Right kidney (tissue), 1 donor: ENCODE measurements around the gene WWOX.

Experiments used
- DNase-seq: peaks from one replicate; pipeline ENCODE4 v3.0.0-alpha.2; 2016

The WWOX gene

DNA sequence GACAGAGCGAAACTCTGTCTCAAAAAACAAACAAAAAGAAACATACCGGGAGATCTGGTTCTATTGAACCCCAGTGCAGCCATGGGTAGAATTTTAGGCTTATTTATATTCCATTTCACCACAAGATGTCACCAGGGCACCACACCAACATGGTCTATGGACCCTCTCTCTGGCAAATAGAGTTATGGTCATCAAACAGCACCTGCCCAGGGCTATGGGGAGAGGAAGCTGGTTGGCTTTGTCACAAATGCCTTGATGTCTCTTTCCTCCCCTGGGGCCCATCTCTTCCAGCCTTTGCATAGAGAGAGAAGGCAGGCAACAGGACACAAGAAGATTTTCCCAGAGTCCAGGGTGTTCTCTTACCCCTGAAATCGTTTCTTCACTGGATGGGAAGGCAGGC is 128.4 kb downstream of the WWOX start:
- no peak for DNase-seq

DNA sequence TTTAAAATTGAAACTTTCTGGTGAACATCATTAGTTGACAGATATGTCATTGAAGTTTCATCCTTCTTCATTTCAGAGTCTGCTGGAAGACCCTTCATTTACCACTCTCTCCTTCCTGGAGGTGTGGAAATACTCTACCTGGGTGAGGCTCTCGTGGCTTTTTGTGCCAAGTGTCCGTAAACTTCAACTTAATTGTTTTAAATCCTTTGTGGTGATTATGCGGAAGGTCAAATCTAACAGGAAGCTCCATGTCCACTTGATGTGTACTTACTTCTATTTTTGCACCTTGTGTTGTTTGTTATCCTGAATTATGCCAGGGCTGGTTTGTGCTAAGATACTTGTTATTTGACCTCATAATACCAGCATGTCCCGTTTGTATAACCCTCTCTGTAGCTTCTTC is 129.2 kb downstream of the WWOX start:
- no peak for DNase-seq

DNA sequence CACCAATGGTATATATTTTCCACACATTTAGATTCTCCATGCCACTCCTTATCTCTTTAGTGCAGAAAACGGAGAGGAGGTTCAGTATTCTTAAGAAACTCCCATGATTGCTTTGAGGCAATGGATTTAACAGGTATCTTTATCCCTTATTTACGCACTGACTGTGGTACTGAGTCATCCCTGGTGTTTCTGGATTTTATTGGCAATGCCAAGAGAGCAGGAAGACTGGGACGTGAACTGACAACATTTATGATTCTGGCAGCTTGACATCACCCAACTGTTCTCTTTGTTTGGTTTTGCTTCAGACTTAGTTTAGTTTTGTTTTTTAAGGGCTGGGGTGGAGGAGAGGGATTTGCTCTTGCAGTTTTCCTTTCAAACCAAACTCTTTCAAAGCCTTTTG is 131.4 kb downstream of the WWOX start:
- DNase-seq, result no peak

DNA sequence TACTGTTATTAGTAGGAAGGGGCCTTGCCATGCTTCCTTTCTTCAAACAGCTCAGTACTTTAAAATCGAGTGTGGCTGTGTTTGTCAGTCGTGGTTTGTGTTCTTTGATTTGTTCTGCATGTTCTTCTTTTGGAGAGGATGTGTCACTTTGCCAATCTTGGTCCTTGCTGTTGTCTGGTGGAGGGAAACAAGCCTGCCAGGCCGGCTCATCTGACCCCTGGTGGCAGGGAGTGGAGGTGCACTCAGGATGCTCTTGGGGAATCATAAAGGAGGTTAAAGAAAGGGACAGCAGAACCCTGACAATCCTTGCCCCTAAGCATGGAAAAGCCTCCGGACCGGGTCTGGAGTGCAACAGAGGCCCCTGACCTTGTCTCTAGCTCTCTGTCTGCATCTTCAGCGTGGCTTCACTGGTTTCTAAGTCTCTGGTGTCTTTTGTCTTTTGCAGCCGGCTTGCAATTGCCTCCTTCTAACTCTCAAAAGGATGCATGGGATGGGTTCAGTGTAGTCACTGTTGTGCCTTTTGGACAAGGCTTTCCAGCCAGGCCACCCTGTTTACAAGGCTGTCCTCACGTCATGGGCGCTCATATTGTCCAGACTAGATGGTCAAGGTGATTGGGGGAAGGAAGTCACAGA is 135.8 kb downstream of the WWOX start:
- no peak for DNase-seq

DNA sequence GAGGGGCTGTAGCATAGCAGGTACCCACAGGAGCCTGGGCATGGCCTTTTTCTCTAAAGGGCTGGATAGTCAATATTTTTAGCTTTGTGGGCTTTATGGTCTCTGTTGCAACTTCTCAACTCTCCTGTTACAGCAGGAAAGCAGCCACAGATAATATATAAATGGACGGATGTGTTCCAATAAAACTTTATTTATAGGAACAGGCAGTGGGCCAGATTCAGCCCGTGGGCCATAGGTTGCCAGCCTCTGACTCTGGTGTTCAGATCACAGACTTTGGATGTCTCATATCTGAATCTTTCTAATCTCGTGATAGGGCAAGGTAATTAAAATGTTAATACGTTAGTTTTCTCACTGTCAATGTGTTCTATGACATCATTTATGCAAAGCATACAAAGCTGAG is 136.4 kb downstream of the WWOX start:
- no peak for DNase-seq

DNA sequence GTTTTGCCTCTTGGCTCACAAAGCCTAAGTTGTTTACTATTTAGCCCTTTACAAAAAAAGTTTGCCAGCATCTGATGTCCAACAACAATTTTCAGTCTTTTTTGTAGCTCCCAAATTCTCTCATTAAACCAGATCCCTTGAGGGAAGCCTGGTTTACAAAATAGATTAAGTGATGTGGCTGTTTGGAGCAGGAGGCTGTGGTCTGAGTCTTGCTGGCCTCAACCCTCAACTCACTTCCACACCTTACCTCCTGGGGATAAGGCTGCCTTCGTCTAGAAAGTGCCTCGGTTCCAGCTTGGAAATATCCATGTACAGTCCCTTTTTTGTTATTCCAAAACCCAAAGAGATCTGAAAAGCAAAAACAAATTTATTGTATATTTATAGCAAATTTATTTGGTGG is 138.4 kb downstream of the WWOX start:
- DNase-seq, result no peak

DNA sequence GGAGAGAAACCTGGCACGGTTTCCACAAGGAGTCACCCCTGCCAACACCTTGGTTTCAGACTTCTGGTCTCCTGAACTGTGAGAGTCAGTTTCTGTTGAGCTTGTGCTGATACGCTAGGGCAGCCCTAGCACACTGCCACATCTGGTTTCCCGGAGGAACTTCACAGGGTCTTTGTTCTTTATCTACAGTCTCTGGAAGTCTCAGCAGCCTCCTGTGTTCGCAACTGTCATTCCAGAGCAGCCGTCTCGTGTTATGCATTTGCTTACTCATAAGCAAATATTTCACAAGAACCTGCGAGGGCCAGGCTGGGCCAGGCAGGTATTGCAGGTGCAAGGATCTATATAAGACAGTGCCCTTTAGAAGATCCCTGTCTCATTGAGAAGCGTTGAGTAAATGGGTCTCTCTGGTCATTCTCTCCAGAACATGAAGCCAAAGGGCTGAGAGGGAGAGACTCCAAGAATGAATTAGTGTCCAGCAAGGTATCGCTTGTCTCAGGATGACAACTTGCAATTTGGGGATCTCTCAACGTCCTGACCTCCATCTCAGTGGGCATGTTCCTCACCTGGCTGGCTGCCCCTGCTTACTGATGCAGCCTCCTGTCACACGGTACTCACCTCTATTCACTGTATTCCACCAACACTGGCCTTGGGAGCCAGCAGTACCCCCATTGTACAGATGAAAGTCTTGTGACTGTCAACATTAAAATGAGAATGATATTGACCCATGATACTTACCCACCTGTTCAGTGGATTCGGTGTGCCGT is 141.2 kb downstream of the WWOX start:
- DNase-seq, result no peak

DNA sequence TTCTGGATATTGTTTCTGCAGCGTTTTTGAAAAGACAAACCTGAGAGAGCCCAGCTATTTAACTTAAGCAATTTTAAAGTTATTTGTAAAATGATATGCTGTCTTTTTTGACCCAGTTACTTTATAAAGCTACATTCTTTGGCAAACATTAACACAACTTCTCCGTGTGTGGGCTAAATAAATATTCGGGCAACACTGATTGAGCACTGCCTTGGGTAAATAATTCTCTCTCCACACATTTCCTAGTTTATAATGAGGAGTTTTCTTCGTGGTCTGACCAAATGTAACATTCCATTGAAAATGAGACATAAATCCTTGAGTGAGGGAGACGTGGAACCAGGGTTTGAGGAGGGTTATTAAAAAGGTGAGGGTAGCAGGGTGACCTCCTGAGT is 142.8 kb downstream of the WWOX start:
- DNase-seq, result peak; percentile 35

DNA sequence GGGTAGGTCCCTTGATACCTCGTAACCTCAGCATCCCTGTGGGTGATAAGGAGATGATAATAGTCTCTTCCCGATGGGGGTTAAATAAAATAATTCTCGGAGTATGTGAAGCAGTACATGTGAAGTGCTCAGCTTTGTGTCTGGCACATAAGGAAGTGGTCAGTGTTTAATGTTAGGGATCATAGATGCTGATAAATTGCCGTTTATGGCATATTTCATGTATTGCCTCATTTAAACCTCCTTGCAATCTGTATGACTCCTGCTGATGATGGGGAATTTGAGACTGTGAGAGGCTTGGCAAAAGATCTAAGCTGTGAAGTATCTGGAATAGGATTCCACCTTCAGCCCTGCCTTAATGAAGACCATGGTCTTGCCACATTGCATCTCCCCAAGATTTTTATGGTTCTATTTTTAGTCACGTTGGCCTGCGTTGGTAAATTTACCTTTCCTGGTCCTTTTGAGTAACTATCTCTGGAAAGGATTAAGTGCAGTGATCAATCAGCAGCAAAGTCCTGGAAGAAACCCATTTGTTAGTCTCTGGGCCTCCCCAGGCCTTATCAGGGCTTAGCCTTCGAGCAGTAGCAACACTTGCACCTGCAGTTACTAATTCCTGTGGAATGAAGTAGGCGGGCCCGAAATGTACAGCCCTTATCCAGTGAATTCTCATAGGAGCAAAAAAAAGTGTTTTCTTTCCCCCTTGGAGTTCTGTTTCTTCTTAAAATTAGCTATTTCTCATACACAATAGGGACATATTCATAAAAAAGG is 144.9 kb downstream of the WWOX start:
- no peak for DNase-seq

DNA sequence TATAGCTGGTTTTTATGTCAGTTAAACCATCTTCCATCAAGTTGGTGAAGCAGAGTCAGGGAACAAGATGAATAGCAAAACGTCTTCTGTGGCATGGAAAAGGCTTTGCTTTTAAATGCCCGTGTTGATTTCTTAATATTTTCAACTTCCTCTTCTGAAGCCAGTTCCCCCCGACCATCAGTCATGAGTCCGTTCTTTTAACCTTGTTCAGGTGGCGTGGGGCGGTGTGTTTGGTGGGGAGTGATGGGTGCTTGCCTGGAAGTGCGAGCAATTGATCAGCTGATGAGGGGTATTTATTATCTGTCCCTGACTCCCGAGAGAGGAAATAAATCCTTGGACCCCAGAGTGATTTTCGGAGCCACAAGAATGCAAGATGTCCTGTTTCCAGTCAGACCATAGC is 147.1 kb downstream of the WWOX start:
- DNase-seq, result no peak

DNA sequence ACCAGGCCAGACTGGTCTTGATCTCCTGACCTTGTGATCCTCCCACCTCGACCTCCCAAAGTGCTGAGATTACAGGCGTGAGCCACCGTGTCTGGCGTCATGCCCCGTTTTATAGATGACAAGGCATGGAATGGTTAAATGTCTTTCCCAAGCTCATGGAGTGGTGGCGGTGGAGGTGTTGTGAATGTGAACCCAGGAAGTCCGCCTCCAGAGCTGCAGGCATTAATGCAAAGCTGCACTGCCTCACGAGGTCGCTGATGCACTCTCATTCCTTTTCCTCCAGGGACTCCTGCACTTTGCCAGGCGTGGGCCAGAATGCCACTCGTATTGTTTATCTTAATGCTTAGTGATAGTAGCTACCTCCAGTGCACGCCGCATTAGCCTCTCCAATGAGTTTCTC is 149.6 kb downstream of the WWOX start:
- DNase-seq, result peak; percentile 55

DNA sequence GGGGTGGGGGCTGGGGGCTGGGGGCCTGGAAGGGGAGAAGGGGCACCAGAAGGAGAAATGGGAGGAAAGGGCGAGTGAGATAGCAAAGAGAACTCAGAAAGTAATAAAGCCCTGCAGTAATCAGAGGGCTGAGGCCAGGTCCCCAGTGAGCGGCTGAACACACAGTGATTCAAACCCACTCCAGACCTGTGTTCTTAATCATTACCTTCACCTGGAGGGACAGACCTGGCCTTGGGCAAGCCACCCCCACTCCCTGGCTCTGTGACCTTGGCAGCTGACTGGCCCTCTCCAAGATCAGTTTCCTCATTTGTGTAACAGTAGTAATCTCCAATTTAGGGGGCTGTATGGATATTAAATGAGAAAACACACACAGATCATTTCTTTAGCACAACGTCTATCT is 150.4 kb downstream of the WWOX start:
- no peak for DNase-seq

DNA sequence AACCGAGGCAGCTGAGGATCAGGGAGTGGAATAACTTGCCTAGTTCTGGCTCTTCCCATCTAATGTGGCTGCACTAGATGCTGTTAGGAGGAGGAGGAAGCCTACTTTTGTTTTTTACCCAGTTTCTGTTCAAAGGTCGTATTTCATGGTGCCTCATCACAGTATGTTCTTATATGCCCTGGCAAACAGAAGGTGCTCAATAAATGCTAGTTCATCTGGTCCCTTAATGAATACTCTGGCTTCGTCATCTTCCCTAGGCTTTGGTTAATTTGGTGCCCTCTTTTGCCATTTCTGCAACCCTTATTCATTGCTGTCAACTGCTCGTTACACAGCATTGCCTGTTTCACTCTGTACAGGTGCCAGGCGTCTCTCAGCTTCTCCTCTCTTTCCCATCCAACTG is 151.7 kb downstream of the WWOX start:
- DNase-seq, result no peak

DNA sequence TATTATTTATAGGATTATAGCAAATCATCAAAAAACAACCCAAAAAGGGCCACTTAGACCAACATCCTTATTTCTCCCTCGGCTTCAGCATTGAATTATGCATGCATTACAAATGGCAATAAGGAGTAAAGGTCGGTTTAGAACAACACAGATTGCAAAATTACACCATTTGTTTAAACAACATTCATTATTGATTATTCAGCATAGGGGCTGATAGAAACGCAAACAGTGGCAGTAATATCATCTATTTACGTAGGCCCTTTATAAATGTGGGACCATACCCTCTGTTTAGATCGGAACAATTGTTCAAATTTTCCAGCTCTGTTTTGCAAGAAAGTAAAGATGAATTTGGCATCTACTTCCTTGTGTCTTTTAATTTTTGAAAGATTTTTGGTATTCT is 153.3 kb downstream of the WWOX start:
- no peak for DNase-seq

DNA sequence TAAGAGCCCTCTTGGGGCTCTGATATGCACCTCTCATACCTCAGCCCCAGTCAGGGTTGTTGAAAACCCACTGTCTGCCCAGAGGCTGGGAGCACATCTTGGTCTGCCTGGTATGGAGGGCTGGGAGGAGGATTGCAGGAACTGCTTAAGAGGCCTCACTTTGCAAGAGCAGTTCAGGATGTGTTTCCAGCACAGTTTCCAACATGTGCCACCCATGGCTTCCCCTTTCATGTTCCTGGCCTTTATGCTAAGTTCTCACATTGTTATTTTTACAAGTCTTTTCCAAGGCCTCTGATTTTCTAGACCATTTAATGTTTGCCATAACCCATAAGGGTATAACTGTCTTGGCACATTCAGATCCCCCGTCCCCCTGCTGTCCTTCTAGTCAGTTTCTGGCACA is 155.4 kb downstream of the WWOX start:
- DNase-seq, result no peak

DNA sequence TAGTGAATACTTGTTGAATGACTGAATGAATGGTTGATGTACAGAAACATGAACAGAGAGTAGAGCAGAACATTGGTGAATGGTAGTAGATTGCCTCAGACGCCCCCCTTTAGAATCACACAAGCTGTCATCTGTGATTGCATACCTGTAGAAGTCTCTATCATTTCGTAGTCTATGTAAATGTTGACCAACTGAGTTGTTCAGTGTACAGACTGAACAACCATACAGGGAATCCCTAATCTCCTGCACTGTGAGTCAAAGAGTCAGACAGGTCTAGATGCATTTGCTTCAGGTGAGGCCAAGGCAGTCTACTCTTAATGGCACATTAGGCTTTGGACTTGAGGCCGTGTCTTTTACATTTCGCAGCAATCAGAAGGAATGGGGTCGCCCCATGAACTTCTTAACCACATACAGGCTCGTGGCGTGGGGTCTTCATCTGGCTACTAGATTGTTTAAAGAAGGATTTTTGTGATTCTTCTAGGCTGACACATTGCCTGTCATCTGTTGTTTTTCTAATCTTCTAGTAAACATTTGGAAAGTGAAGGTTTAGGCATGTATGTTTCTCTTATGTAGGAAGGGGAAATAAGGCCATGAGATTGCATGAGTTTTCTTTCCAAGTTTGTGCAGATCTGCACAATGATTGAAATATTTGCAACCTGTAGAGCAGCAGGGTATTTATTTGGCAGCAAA is 157.4 kb downstream of the WWOX start:
- no peak for DNase-seq

DNA sequence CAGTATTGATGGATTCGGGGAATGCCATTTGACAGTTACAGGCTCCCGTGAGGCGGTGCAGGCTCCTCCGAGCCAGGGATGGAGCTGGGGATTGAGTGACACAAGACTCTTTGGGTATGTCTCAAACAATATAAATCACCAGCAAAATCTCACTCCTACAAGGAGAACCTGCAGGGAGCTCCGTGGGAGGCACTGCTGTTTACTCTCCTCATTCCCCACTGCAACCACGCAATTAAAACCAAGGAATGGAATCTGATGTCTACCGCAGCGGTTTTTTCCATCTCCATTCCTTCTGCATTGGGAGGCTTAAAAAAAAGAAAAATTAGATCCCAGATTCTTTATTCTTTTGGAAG is 157.9 kb downstream of the WWOX start:
- DNase-seq, result peak; percentile 39

DNA sequence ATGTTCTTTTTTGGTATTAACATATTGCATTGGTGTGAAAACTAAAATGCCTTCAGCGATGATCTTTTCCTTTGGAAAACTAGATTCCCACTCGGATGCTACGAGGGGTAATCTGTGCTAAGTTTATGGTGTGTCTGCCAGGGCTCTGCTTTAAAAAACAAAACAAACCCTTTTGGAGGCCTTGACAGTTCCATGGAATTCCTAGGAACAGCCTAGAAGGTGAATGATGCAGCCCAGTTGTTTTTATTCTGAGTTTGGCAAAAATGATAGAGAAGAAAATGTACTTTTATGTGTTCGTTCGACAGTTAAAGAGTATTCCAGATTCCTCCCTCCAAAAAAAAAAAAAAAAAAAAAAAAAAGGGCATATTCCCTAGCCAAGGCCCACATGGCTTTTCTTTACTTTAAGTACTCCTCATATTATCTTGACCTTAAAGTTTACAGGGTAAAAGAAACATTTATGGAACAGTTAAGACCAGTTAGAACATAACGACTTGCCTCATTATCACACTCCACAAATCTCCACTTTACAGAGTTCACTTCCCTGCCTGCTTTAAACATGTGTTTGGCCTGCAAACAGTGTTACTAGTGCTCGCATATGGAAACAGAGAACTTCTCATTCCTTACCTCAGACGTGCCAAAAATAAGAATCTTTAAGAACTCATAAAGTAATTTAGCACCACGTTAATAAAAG is 159.1 kb downstream of the WWOX start:
- DNase-seq, result no peak

DNA sequence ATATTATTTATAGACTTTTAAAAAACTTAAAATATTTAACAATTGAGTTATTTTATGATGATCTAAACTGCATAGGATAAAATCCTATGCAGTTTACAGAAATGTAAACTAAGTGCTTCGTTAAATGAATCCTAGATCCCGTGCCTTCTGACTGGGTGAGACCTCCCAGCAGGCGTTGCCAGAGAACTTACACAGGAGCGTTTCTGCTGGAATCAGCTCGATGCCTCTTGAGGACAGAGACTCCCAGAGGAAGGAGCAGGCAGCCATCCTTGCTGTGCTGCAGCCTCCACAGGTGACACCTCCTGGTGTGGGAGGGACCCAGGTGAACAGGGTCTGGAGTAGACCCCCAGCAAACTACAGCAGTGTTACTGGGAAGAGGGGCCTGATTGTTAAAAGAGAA is 160.4 kb downstream of the WWOX start:
- no peak for DNase-seq

DNA sequence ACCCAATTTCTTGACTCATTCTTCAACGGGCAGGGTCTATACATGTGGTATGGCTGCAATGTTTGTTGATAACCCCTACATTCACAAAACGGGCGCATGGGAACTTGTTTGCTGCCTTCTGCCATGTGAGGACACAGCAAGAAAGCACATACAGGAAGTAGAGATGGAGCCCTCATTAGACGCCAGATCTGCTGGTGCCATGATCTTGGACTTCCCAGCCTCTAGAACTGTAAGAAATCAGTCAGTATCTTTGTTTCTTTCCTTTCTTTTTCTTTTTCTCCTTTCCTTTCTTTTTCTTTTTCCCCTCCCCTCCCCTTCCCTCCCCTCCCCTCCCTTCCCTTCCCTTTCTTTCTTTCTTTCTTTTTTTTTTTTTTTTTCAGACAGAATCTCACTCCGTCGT is 165.2 kb downstream of the WWOX start:
- DNase-seq, result no peak

DNA sequence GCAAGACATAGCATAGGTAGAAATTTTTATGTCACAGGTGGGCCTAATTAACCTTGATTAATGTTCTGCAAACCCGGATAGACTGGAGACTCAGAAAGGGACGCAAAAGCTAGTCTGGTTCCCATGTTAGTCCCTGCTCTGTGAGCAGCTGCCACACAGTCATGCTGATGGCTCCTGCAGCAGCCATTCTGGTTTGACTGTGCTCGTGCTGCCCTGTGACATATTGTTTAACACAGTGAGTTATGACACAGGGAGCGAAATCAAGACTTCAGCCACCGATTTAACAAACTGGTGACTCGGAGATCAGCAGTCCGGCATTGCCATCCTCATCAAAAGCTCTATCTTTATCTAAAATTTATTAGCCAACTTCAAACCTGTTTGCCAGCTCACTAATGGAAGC is 169.8 kb downstream of the WWOX start:
- DNase-seq, result no peak

DNA sequence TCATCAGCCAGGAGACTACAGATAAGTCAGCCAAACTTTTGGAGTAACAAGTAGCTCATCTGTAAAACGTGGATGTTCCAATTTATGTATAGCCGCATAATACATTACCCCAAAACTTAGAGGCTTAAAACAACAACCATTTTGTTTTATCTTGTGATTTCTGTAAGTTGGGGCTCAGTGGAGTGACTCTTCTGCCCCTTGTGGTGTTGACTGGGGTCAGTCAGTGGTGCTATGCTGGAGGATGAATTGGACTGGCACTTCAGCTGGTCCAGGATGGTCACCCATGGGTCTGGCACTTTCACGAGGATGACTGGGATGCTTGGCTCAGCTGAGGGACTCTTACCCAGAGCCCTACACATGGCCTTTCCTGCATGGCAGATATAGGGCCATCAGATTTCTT is 172.5 kb downstream of the WWOX start:
- DNase-seq, result no peak

DNA sequence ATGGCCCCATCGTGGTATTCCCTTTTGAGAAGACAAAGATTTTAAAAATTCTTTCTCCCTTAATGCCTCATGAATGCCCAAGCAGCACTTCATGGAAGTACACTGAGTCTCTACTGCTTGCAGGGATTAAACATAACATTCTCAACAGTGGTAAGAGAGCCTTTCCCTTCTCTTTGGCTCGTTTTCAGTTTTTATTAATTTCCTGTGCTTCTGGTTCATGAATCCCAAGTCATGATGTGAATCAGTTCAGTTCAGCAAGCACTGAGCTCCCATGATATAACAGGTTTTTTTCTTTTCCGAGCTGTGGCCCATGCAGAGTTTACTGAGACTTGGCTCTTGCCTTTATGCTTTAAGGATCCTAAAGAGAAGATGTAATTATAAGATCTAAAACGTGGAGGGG is 175.3 kb downstream of the WWOX start:
- no peak for DNase-seq
